Liver (tissue), 9 donors: ENCODE results near the gene SNAI3. TPM values are rescaled to one million over a fixed set of nuclear protein-coding genes. Genes with fewer than 3 reads are reported as not detected.

ENCODE experiments used
- DNase-seq: peaks from one replicate; pipeline ENCODE4 v3.0.0-alpha.2; 2017; ENCODE audit warnings: low spot score
- H3K27ac ChIP-seq, 2 donors: one replicate each; pipeline ENCODE4 v1.7.0; 2013; ENCODE audit warnings: inconsistent platforms in 2 of 2, low read length in 2 of 2, control low read depth in 1 of 2, low read depth in 1 of 2, mild to moderate bottlenecking in 1 of 2
- H3K27me3 ChIP-seq, 4 donors: one replicate each; pipeline versions ENCODE4 v1.6.1 to v1.7.0; 2013; ENCODE audit warnings: low read length in 3 of 4, inconsistent platforms in 1 of 4, mild to moderate bottlenecking in 1 of 4, moderate library complexity in 1 of 4; ENCODE audit not compliant: control insufficient read depth in 4 of 4, insufficient read depth in 4 of 4
- H3K36me3 ChIP-seq, 4 donors: one replicate each; pipeline versions ENCODE4 v1.6.1 to v1.7.0; 2013; ENCODE audit warnings: low read length in 3 of 4, mild to moderate bottlenecking in 3 of 4, low read depth in 1 of 4, moderate library complexity in 1 of 4; ENCODE audit not compliant: control insufficient read depth in 4 of 4, insufficient read depth in 3 of 4
- H3K4me1 ChIP-seq, 4 donors: one replicate each; pipeline versions ENCODE4 v1.6.1 to v1.7.0; 2013; ENCODE audit warnings: low read length in 3 of 4, mild to moderate bottlenecking in 3 of 4, moderate library complexity in 1 of 4; ENCODE audit not compliant: control insufficient read depth in 4 of 4, insufficient read depth in 4 of 4
- H3K4me3 ChIP-seq, 3 donors: one replicate each; pipeline versions ENCODE4 v1.6.1 to v1.7.0; 2013; ENCODE audit warnings: low read length in 3 of 3, control low read depth in 1 of 3, low read depth in 1 of 3, mild to moderate bottlenecking in 1 of 3
- H3K9ac ChIP-seq, 2 donors: one replicate each; pipeline ENCODE4 v1.7.0; 2013; ENCODE audit warnings: low read length in 2 of 2, mild to moderate bottlenecking in 2 of 2, moderate library complexity in 2 of 2, control low read depth in 1 of 2, low read depth in 1 of 2
- H3K9me3 ChIP-seq, 4 donors: one replicate each; pipeline versions ENCODE4 v1.6.1 to v1.7.0; 2013; ENCODE audit warnings: low read length in 3 of 4; ENCODE audit not compliant: control insufficient read depth in 4 of 4
- EGR1 ChIP-seq, 2 donors: IDR thresholded peaks; 2 replicates each; pipeline ENCODE4 v1.6.1; 2016 to 2018; ENCODE audit warnings: antibody characterized with exemption in 2 of 2, low read depth in 2 of 2
- FOXA1 ChIP-seq: IDR thresholded peaks from 2 replicates; pipeline ENCODE4 v1.6.1; 2016; ENCODE audit warnings: antibody characterized with exemption
- FOXA2 ChIP-seq: IDR thresholded peaks from 2 replicates; pipeline ENCODE4 v1.6.1; 2016; ENCODE audit warnings: antibody characterized with exemption
- GABPA ChIP-seq, 2 donors: IDR thresholded peaks in 1 of 2; conservative IDR thresholded peaks in 1 of 2; 2 replicates each; pipeline ENCODE4 v1.6.1; 2016; ENCODE audit warnings: antibody characterized with exemption in 2 of 2, mild to moderate bottlenecking in 1 of 2, moderate library complexity in 1 of 2
- HNF4A ChIP-seq, 2 donors: conservative IDR thresholded peaks; 2 replicates each; pipeline ENCODE4 v1.6.1; 2016; ENCODE audit warnings: antibody characterized with exemption in 2 of 2, mild to moderate bottlenecking in 2 of 2
- HNF4G ChIP-seq: IDR thresholded peaks from 2 replicates; pipeline ENCODE4 v1.6.1; 2016; ENCODE audit warnings: antibody characterized with exemption
- JUND ChIP-seq, 2 donors: IDR thresholded peaks; 2 replicates each; pipeline ENCODE4 v1.6.1; 2016; ENCODE audit warnings: antibody characterized with exemption in 2 of 2
- NR2F2 ChIP-seq: IDR thresholded peaks from 2 replicates; pipeline ENCODE4 v1.6.1; 2016; ENCODE audit warnings: antibody characterized with exemption
- RAD21 ChIP-seq, 2 donors: IDR thresholded peaks; 2 replicates each; pipeline ENCODE4 v1.6.1; 2016; ENCODE audit warnings: antibody characterized with exemption in 2 of 2, mild to moderate bottlenecking in 2 of 2
- RXRA ChIP-seq, 2 donors: IDR thresholded peaks; 2 replicates each; pipeline ENCODE4 v1.6.1; 2017 to 2018; ENCODE audit warnings: antibody characterized with exemption in 2 of 2, mild to moderate bottlenecking in 1 of 2
- SP1 ChIP-seq: IDR thresholded peaks from 2 replicates; pipeline ENCODE4 v1.6.1; 2018; ENCODE audit warnings: antibody characterized with exemption, mild to moderate bottlenecking
- TAF1 ChIP-seq: conservative IDR thresholded peaks from 2 replicates; pipeline ENCODE4 v1.6.1; 2016; ENCODE audit warnings: antibody characterized with exemption, mild to moderate bottlenecking
- YY1 ChIP-seq: IDR thresholded peaks from 2 replicates; pipeline ENCODE4 v1.6.1; 2016; ENCODE audit warnings: antibody characterized with exemption, mild to moderate bottlenecking
- WGBS: extraction: QIAGEN DNeasy Blood & Tissue Kit; methylation state at CpG from one replicate; pipeline ENCODE4 v1.1.7; 2013; 5-methylcytosine and 5-hydroxymethylcytosine counted together
- polyA plus RNA-seq, 2 donors: library from polyadenylated mRNA; stranded (reverse) in 1 of 2; unstranded in 1 of 2; fragments of 200-250 nt in 1 of 2; fragments of >200 nt in 1 of 2; fragmentation: Nextera tagmentation in 1 of 2; extraction: Ambion mirVana in 1 of 2; gene quantifications; one replicate each; pipeline versions ENCODE4 v1.2.1 to v1.2.3, GENCODE V29; 2013 to 2015
- total RNA-seq, 2 donors: library from RNA; depleted of rRNA; stranded (reverse); fragments of >200 nt; gene quantifications; one replicate each; pipeline ENCODE4 v1.2.3, GENCODE V29; 2014
- TF ChIP-seq, protein P1 (sequence below): fragments of 150-350 bp; IDR thresholded peaks from 2 replicates; pipeline ENCODE4 v1.5.1; 2017; ENCODE audit warnings: improper control_type of control experiment, low read depth, low read length; ENCODE audit not compliant: missing input control
- TF ChIP-seq, protein P2 (sequence below): IDR thresholded peaks from 2 replicates; pipeline ENCODE4 v1.6.1; 2016; ENCODE audit warnings: antibody characterized with exemption
- TF ChIP-seq, protein P3 (sequence below): IDR thresholded peaks from 2 replicates; pipeline ENCODE4 v1.6.1; 2016; ENCODE audit warnings: antibody characterized with exemption
- TF ChIP-seq, protein P4 (sequence below): IDR thresholded peaks from 2 replicates; pipeline ENCODE4 v1.6.1; 2016; ENCODE audit warnings: antibody characterized with exemption
- TF ChIP-seq, protein P5 (sequence below): IDR thresholded peaks from 2 replicates; pipeline ENCODE4 v1.6.1; 2016; ENCODE audit warnings: antibody characterized with exemption, mild to moderate bottlenecking
- donor health status: healthy.
- donor health status: healthy.
- donor health status: healthy.
- donor health status: healthy.
- donor health status: healthy.

Gene SNAI3
- total and polyA plus RNA-seq, 4 donors, result 0.05 to 0.48 (median 0.20) TPM

DNA sequence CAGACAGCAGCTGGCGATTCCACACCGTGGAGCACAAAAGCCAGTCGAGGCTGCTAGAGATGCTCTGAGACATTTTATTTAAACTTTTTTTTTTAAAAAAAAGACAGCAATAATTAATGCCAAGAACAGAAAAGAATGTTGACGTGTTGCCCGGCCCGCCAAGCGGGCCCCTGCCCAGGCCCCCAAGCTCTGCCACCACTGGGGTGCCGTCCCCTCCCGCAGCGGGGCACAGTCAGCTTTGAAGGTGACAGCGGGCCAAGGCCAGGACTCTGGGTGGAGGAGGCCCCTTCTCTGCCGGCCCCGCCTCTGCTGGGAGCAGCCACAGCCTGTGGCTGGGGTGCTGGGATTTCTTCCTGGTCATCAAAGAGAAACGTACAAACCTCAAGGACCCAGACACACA lies 10.1 kb upstream of the SNAI3 start:
- Histone ChIP-seq H3K9me3 (no peaks in the 10 kb centered on the region), H3K4me3 (no peak overlapping the region), H3K4me1 (peaks cover 0 to 4% (median 1%) of the 10 kb centered on the region in 4 donors), H3K27ac (no peak overlapping the region), H3K9ac (no peak overlapping the region), H3K27me3 (no peaks in the 10 kb centered on the region), H3K36me3 (peaks cover 2 to 15% (median 6%) of the 10 kb centered on the region in 4 donors)
- 88% methylated on average over 14 of the region's 14 CpGs for WGBS
- DNase-seq, result no peak
- TF ChIP-seq JUND (IDR thresholded peaks at IDR 0.05), result no peak
- no peak for TF ChIP-seq RAD21 (IDR thresholded peaks at IDR 0.05)
- no peak for TF ChIP-seq EGR1 (IDR thresholded peaks at IDR 0.05; ENCODE audit: low read depth in 2 of 2)
- TF ChIP-seq GABPA (IDR thresholded peaks at IDR 0.05 in 1 of 2, conservative IDR thresholded peaks at IDR 0.05 in 1 of 2), result no peak
- TF ChIP-seq, protein P1, sequence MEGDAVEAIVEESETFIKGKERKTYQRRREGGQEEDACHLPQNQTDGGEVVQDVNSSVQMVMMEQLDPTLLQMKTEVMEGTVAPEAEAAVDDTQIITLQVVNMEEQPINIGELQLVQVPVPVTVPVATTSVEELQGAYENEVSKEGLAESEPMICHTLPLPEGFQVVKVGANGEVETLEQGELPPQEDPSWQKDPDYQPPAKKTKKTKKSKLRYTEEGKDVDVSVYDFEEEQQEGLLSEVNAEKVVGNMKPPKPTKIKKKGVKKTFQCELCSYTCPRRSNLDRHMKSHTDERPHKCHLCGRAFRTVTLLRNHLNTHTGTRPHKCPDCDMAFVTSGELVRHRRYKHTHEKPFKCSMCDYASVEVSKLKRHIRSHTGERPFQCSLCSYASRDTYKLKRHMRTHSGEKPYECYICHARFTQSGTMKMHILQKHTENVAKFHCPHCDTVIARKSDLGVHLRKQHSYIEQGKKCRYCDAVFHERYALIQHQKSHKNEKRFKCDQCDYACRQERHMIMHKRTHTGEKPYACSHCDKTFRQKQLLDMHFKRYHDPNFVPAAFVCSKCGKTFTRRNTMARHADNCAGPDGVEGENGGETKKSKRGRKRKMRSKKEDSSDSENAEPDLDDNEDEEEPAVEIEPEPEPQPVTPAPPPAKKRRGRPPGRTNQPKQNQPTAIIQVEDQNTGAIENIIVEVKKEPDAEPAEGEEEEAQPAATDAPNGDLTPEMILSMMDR, result no peak
- TF ChIP-seq, protein P2, sequence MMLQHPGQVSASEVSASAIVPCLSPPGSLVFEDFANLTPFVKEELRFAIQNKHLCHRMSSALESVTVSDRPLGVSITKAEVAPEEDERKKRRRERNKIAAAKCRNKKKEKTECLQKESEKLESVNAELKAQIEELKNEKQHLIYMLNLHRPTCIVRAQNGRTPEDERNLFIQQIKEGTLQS, result no peak
- TF ChIP-seq, protein P3, sequence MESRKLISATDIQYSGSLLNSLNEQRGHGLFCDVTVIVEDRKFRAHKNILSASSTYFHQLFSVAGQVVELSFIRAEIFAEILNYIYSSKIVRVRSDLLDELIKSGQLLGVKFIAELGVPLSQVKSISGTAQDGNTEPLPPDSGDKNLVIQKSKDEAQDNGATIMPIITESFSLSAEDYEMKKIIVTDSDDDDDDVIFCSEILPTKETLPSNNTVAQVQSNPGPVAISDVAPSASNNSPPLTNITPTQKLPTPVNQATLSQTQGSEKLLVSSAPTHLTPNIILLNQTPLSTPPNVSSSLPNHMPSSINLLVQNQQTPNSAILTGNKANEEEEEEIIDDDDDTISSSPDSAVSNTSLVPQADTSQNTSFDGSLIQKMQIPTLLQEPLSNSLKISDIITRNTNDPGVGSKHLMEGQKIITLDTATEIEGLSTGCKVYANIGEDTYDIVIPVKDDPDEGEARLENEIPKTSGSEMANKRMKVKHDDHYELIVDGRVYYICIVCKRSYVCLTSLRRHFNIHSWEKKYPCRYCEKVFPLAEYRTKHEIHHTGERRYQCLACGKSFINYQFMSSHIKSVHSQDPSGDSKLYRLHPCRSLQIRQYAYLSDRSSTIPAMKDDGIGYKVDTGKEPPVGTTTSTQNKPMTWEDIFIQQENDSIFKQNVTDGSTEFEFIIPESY, result no peak
- no peak for TF ChIP-seq FOXA2
- no peak for TF ChIP-seq YY1

DNA sequence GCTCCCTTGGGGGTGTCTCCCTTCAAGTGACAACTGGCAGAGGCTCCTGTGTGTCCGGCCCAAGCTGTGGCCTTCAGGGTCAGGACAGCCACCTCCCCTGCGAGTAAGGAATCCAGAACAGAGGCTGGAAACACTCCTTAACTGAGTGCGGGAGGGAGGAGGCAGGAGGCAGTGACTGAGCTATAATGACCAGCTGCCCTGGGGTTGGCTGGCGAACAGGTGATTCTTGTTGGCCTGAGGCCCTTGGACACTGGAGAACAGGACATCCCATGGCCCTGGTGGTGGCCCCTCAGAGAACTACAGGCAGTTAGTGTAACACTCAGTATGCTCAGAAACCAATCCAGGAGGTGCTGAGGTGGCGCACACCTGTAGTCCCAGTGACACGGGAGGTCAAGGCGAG lies 9.4 kb upstream of the SNAI3 start:
- WGBS, result 95% methylated on average over 7 of the region's 7 CpGs
- H3K27ac ChIP-seq, result no peak overlapping the region
- H3K27me3 ChIP-seq, result no peaks in the 10 kb centered on the region
- peaks cover 0 to 3% (median 0%) of the 10 kb centered on the region in 4 donors for H3K4me1 ChIP-seq
- H3K9ac ChIP-seq, result no peak overlapping the region
- no peak for DNase-seq
- H3K4me3 ChIP-seq, result no peak overlapping the region
- peaks cover 2 to 15% (median 6%) of the 10 kb centered on the region in 4 donors for H3K36me3 ChIP-seq
- H3K9me3 ChIP-seq, result no peaks in the 10 kb centered on the region
- TF ChIP-seq, protein P2, result no peak
- TF ChIP-seq HNF4A (conservative IDR thresholded peaks at IDR 0.05) (no peak), FOXA1 (no peak), GABPA (IDR thresholded peaks at IDR 0.05 in 1 of 2, conservative IDR thresholded peaks at IDR 0.05 in 1 of 2) (no peak), NR2F2 (no peak), EGR1 (IDR thresholded peaks at IDR 0.05; ENCODE audit: low read depth in 2 of 2) (no peak), RAD21 (IDR thresholded peaks at IDR 0.05) (no peak), JUND (IDR thresholded peaks at IDR 0.05) (no peak), YY1 (no peak), HNF4G (no peak), FOXA2 (no peak), RXRA (IDR thresholded peaks at IDR 0.05) (no peak), SP1 (no peak), TAF1 (no peak)
- TF ChIP-seq, protein P1, result no peak
- TF ChIP-seq, protein P4, sequence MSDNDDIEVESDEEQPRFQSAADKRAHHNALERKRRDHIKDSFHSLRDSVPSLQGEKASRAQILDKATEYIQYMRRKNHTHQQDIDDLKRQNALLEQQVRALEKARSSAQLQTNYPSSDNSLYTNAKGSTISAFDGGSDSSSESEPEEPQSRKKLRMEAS, result no peak
- TF ChIP-seq, protein P3, result no peak
- TF ChIP-seq, protein P5, sequence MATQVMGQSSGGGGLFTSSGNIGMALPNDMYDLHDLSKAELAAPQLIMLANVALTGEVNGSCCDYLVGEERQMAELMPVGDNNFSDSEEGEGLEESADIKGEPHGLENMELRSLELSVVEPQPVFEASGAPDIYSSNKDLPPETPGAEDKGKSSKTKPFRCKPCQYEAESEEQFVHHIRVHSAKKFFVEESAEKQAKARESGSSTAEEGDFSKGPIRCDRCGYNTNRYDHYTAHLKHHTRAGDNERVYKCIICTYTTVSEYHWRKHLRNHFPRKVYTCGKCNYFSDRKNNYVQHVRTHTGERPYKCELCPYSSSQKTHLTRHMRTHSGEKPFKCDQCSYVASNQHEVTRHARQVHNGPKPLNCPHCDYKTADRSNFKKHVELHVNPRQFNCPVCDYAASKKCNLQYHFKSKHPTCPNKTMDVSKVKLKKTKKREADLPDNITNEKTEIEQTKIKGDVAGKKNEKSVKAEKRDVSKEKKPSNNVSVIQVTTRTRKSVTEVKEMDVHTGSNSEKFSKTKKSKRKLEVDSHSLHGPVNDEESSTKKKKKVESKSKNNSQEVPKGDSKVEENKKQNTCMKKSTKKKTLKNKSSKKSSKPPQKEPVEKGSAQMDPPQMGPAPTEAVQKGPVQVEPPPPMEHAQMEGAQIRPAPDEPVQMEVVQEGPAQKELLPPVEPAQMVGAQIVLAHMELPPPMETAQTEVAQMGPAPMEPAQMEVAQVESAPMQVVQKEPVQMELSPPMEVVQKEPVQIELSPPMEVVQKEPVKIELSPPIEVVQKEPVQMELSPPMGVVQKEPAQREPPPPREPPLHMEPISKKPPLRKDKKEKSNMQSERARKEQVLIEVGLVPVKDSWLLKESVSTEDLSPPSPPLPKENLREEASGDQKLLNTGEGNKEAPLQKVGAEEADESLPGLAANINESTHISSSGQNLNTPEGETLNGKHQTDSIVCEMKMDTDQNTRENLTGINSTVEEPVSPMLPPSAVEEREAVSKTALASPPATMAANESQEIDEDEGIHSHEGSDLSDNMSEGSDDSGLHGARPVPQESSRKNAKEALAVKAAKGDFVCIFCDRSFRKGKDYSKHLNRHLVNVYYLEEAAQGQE, result no peak
